K562 (cell line): ENCODE data around the gene GSK3B. TPM values are rescaled to one million over a fixed set of nuclear protein-coding genes. Genes with fewer than 3 reads are reported as not detected.

ENCODE experiments used
- ATAC-seq: fragments of 200-7000 bp; cut with Tn5 transposase; 3 replicates; pipeline ENCODE4 v1.9.1; 2020; ENCODE audit warnings: moderate library complexity
- BruUV-seq: library from RNA; stranded (reverse); fragments of 400-500 nt; replicated peaks from 2 replicates; lab custom pipeline; 2021; lab: Mats Ljungman, UMichigan
- CTCF ChIA-PET: fragments of 300-600 bp; formaldehyde crosslinking; extraction: SDS; loops from one replicate; lab custom pipeline; 2021; ENCODE audit warnings: low intra/inter-chr PET ratio; lab: Yijun Ruan, JAX
- POLR2A ChIA-PET: fragments of 300-600, 350-650 bp; sonication (Branson Sonifier 250); formaldehyde crosslinking; extraction: SDS; loops from one replicate; lab custom pipeline; 2021; ENCODE audit warnings: antibody characterized with exemption, inconsistent platforms; lab: Yijun Ruan, JAX
- DNase-seq, 4 experiments: peaks; one replicate each; pipeline versions ENCODE4 v3.0.0 to v3.0.0-alpha.2; 2011 to 2018; ENCODE audit warnings: low spot score in 3 of 4, mixed read lengths in 3 of 4; ENCODE audit errors: extremely low read depth in 1 of 4
- FAIRE-seq: peaks from 2 replicates; lab custom pipeline; 2011; peaks lifted over from hg19 to GRCh38; lab: Jason Lieb, UNC
- H2AFZ ChIP-seq: 2 replicates; pipeline ENCODE4 v1.6.0; 2011; ENCODE audit warnings: low read depth, low read length, control low read depth, inconsistent platforms
- H3K27ac ChIP-seq: fragments of 200-600 bp; 3 replicates; pipeline ENCODE4 v1.8.0; 2011; ENCODE audit warnings: low read depth, mild to moderate bottlenecking, control low read depth, inconsistent platforms, low read length, moderate library complexity, mixed read lengths; ENCODE audit errors: extremely low read depth
- H3K27me3 ChIP-seq, 2 experiments: fragments of 300-600 bp in 1 of 2; 2 replicates in 1 of 2; 3 replicates in 1 of 2; pipeline versions ENCODE4 v1.6.0 to v1.8.0; 2011; ENCODE audit warnings: inconsistent platforms in 2 of 2, low read length in 2 of 2, mild to moderate bottlenecking in 1 of 2, mixed read lengths in 1 of 2, moderate library complexity in 1 of 2; ENCODE audit not compliant: control insufficient read depth in 2 of 2, insufficient read depth in 2 of 2
- H3K36me3 ChIP-seq: fragments of 300-600 bp; 3 replicates; pipeline ENCODE4 v1.8.0; 2011; ENCODE audit warnings: mild to moderate bottlenecking, low read length, inconsistent platforms; ENCODE audit not compliant: control insufficient read depth, insufficient read depth
- H3K4me1 ChIP-seq, 2 experiments: fragments of 200-600 bp in 1 of 2; replicated peaks in 1 of 2; 2 replicates in 1 of 2; 3 replicates in 1 of 2; pipeline versions ENCODE4 v1.5.1 to v1.8.0; 2011; ENCODE audit warnings: inconsistent platforms in 2 of 2, low read length in 2 of 2, mild to moderate bottlenecking in 1 of 2, mixed read lengths in 1 of 2, moderate library complexity in 1 of 2; ENCODE audit not compliant: control insufficient read depth in 2 of 2, insufficient read depth in 2 of 2
- H3K4me2 ChIP-seq: 2 replicates; pipeline ENCODE4 v1.6.1; 2011; ENCODE audit warnings: low read length, control low read depth, inconsistent platforms, mixed read lengths; ENCODE audit not compliant: insufficient read depth
- H3K4me3 ChIP-seq: fragments of 200-600 bp; sonication (generic), shearing (Covaris generic); 2 replicates; pipeline ENCODE4 v1.5.1; 2016; ENCODE audit warnings: control low read depth, inconsistent platforms
- H3K79me2 ChIP-seq: fragments of 200-600 bp; 3 replicates; pipeline ENCODE4 v1.8.0; 2011; ENCODE audit warnings: low read length, inconsistent platforms; ENCODE audit not compliant: control insufficient read depth, insufficient read depth
- H3K9ac ChIP-seq, 2 experiments: 2 replicates each; pipeline versions ENCODE4 v1.6.0 to v1.6.1; 2011; ENCODE audit warnings: low read depth in 2 of 2, low read length in 2 of 2, control low read depth in 1 of 2, inconsistent platforms in 1 of 2, mild to moderate bottlenecking in 1 of 2, mixed read lengths in 1 of 2; ENCODE audit not compliant: insufficient read depth in 1 of 2
- H3K9me1 ChIP-seq: one replicate; pipeline ENCODE4 v1.6.0; 2011; ENCODE audit warnings: inconsistent platforms, mild to moderate bottlenecking, low read length, moderate library complexity; ENCODE audit not compliant: control insufficient read depth, insufficient read depth
- H3K9me3 ChIP-seq: replicated peaks from 2 replicates; pipeline ENCODE4 v1.5.1; 2011; ENCODE audit warnings: low read depth, low read length, inconsistent platforms; ENCODE audit not compliant: control insufficient read depth, insufficient read depth
- H4K20me1 ChIP-seq: replicated peaks from 2 replicates; pipeline ENCODE4 v1.6.1; 2011; ENCODE audit warnings: low read length, inconsistent platforms, mixed read lengths; ENCODE audit not compliant: control insufficient read depth, insufficient read depth
- BRF1 ChIP-seq: IDR thresholded peaks from 3 replicates; pipeline ENCODE4 v1.6.1; 2011; ENCODE audit warnings: borderline replicate concordance, mild to moderate bottlenecking; ENCODE audit not compliant: insufficient read length; ENCODE audit errors: extremely low read depth
- HCFC1 ChIP-seq: IDR thresholded peaks from 2 replicates; pipeline ENCODE4 v1.6.1; 2012; ENCODE audit warnings: low read depth, low read length, improper control_type of control experiment
- HOXB6 ChIP-seq: fragments of 250-450 bp; sonication (Bioruptor Pico); IDR thresholded peaks from 2 replicates; pipeline ENCODE4 v1.5.1; 2022; ENCODE audit warnings: mild to moderate bottlenecking, borderline replicate concordance
- IFI16 ChIP-seq: fragments of 250-450 bp; sonication (Bioruptor Pico); IDR thresholded peaks from 2 replicates; pipeline ENCODE4 v2.1.2; 2022; ENCODE audit warnings: mild to moderate bottlenecking, inconsistent platforms
- ILF3 ChIP-seq: fragments of 450-650 bp; IDR thresholded peaks from 2 replicates; pipeline ENCODE4 v1.6.1; 2018; ENCODE audit warnings: antibody characterized with exemption, mild to moderate bottlenecking, moderate library complexity, borderline replicate concordance
- KLF13 ChIP-seq: fragments of 450-650 bp; IDR thresholded peaks from 2 replicates; pipeline ENCODE4 v1.6.1; 2016; ENCODE audit warnings: missing genetic modification characterization, low read depth, mild to moderate bottlenecking, missing compliant biosample characterization, moderate library complexity, borderline replicate concordance
- PRMT5 ChIP-seq: sonication (generic); formaldehyde crosslinking; IDR thresholded peaks from 2 replicates; pipeline ENCODE4 v1.5.0; 2020; ENCODE audit warnings: missing genetic modification reagents
- RBM14 ChIP-seq: fragments of 200-400 bp; formaldehyde crosslinking; IDR thresholded peaks from 2 replicates; pipeline ENCODE4 v1.6.1; 2018; ENCODE audit warnings: low read depth, mild to moderate bottlenecking, low read length, moderate library complexity, borderline replicate concordance; ENCODE audit not compliant: insufficient read depth
- RBM15 ChIP-seq: fragments of 200-400 bp; formaldehyde crosslinking; IDR thresholded peaks from 2 replicates; pipeline ENCODE4 v1.6.1; 2018; ENCODE audit warnings: mild to moderate bottlenecking, low read length, moderate library complexity; ENCODE audit not compliant: insufficient read depth
- RBM22 ChIP-seq: fragments of 200-400 bp; formaldehyde crosslinking; IDR thresholded peaks from 2 replicates; pipeline ENCODE4 v1.6.1; 2018; ENCODE audit warnings: low read length, low read depth; ENCODE audit not compliant: poor library complexity, severe bottlenecking
- ZNF449 ChIP-seq: fragments of 250-450 bp; sonication (Bioruptor Pico); IDR thresholded peaks from 2 replicates; pipeline ENCODE4 v1.8.0; 2022; ENCODE audit warnings: moderate library complexity, mild to moderate bottlenecking, inconsistent platforms
- ZNF695 ChIP-seq: fragments of 450-650 bp; formaldehyde crosslinking; IDR thresholded peaks from 2 replicates; pipeline ENCODE4 v1.4.0; 2020; ENCODE audit warnings: mild to moderate bottlenecking, moderate library complexity
- ZNF830 ChIP-seq: fragments of 250-450 bp; sonication (Bioruptor Pico); IDR thresholded peaks from 2 replicates; pipeline ENCODE4 v1.5.0; 2021; ENCODE audit warnings: mild to moderate bottlenecking
- WGBS: fragments of 100-300 bp; shearing (Covaris generic); methylation state at CpG from one replicate; pipeline ENCODE4 v1.1.6; 2016; ENCODE audit warnings: low coverage, mixed read lengths; ENCODE audit not compliant: insufficient coverage; ENCODE audit errors: missing lambda C conversion rate; 5-methylcytosine and 5-hydroxymethylcytosine counted together
- in situ Hi-C: fragments of 300-500 bp; cut with MboI; formaldehyde crosslinking; loops from 4 replicates; pipeline ENCODE4 v1.15.0; 2018; ENCODE audit warnings: inconsistent platforms, mixed read lengths
- intact Hi-C: fragments of 100-400 bp; cut with micrococcal nuclease; formaldehyde crosslinking; loops from 2 replicates; pipeline ENCODE4 v1.14.2; 2022
- polyA plus RNA-seq, 8 experiments: library from polyadenylated mRNA; depleted of rRNA in 4 of 8; stranded (reverse) in 5 of 8; unstranded in 3 of 8; fragments of >200 nt; fragmentation: Nextera tagmentation in 2 of 8; fragmentation: Illumina TruSeq in 1 of 8; extraction: Ambion mirVana in 2 of 8; extraction: Trizol in 1 of 8; gene quantifications; 2 replicates each; pipeline versions ENCODE4 v1.2.1 to v1.2.3, GENCODE V29; 2011 to 2014; ENCODE audit warnings: inconsistent platforms in 1 of 8, missing spikeins in 1 of 8
- total RNA-seq, 7 experiments: library from RNA; depleted of rRNA in 6 of 7; stranded (reverse); fragments of >200 nt in 6 of 7; fragmentation: Illumina TruSeq in 2 of 7; extraction: Trizol in 2 of 7; gene quantifications; 2 replicates each; pipeline versions ENCODE4 v1.2.1 to v1.2.3, GENCODE V29; 2011 to 2021; ENCODE audit warnings: low replicate concordance in 1 of 7
- TF ChIP-seq, protein P1 (sequence below): fragments of 250-450 bp; sonication (Bioruptor Pico); IDR thresholded peaks from 2 replicates; pipeline ENCODE4 v1.5.0; 2021
- TF ChIP-seq, protein P2 (sequence below): sonication (generic); formaldehyde crosslinking; IDR thresholded peaks from 2 replicates; pipeline ENCODE4 v1.8.0; 2023; ENCODE audit warnings: mild to moderate bottlenecking, missing genetic modification reagents

GSK3B gene
- total and polyA plus RNA-seq, 9 of the 15 experiments (the other 6 are each of a cell fraction or from before 2014, with no cell fraction given), result 4.7 to 25.0 (median 18.7) TPM

GRCh38 chr3:119861681-119862080 lies 232.6 kb downstream of the GSK3B start:
- WGBS, result 100% methylated on average over 2 of the region's 2 CpGs
- Histone ChIP-seq H3K27ac (no peak overlapping the region), H3K9ac (no peak overlapping the region), H3K9me1 (no peaks in the 10 kb centered on the region), H3K27me3 (no peaks in the 10 kb centered on the region), H3K36me3 (peaks cover 15% of the 10 kb centered on the region), H3K4me1 (no peaks in the 10 kb centered on the region), H2AFZ (no peak overlapping the region), H3K9me3 (no peaks in the 10 kb centered on the region), H4K20me1 (no peaks in the 10 kb centered on the region), H3K4me3 (no peak overlapping the region), H3K79me2 (no peaks in the 10 kb centered on the region), H3K4me2 (no peak overlapping the region)
- ATAC-seq (no peak), DNase-seq (no peak), FAIRE-seq (no peak)
- intact Hi-C loops, result no loop called here
- no TSS peak for BruUV-seq
- CTCF ChIA-PET, result no interaction called here
- in situ Hi-C loops, result no loop called here
- no peak for TF ChIP-seq RBM15
- no peak for TF ChIP-seq BRF1
- no peak for TF ChIP-seq HOXB6 (CRISPR knock-in tag)
- TF ChIP-seq PRMT5, result no peak
- TF ChIP-seq ZNF449 (CRISPR knock-in tag), result no peak
- TF ChIP-seq IFI16 (CRISPR knock-in tag), result no peak
- TF ChIP-seq, protein P1, sequence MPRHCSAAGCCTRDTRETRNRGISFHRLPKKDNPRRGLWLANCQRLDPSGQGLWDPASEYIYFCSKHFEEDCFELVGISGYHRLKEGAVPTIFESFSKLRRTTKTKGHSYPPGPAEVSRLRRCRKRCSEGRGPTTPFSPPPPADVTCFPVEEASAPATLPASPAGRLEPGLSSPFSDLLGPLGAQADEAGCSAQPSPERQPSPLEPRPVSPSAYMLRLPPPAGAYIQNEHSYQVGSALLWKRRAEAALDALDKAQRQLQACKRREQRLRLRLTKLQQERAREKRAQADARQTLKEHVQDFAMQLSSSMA (CRISPR knock-in tag), result no peak
- TF ChIP-seq RBM22, result no peak
- no peak for TF ChIP-seq ILF3
- no peak for TF ChIP-seq KLF13 (tag)
- no peak for TF ChIP-seq ZNF830 (CRISPR knock-in tag)
- no peak for TF ChIP-seq HCFC1
- TF ChIP-seq ZNF695 (CRISPR knock-in tag), result no peak
- TF ChIP-seq, protein P2, sequence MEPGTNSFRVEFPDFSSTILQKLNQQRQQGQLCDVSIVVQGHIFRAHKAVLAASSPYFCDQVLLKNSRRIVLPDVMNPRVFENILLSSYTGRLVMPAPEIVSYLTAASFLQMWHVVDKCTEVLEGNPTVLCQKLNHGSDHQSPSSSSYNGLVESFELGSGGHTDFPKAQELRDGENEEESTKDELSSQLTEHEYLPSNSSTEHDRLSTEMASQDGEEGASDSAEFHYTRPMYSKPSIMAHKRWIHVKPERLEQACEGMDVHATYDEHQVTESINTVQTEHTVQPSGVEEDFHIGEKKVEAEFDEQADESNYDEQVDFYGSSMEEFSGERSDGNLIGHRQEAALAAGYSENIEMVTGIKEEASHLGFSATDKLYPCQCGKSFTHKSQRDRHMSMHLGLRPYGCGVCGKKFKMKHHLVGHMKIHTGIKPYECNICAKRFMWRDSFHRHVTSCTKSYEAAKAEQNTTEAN (CRISPR knock-in tag), result no peak
- no peak for TF ChIP-seq RBM14
- POLR2A ChIA-PET, result no interaction called here
